D341Med (cell line): ENCODE results near the gene KIF25.
"Not testable (repeated sequence)": the region's sequence is repeated elsewhere in the genome, so short reads cannot be mapped to it uniquely, and the experiment has no call there.

ENCODE experiments used
- DNase-seq: peaks from one replicate; pipeline ENCODE4 v3.0.0; 2012; ENCODE audit warnings: low spot score

KIF25 gene

DNA sequence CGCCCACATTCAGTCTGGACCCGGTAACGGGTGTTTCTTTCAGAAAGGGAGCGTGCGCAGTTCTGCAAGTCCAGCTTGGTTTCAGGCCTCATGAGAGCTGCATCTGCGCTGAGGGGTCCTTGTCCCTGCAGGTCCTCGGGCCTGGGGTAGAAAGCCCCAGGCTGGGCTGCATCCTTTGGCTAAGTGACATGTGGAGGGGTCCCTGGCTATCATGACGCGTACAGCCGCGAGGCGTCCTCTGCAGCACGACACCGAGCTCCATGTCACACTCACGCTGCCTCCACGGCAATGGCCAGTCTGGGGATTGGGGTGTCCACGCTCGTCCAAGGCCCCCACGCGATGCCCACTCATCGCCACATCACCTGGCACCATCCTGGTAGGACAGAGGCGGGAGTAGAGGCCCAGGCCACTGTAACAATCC is 1.7 kb upstream of the KIF25 start:
- DNase-seq: no peak

DNA sequence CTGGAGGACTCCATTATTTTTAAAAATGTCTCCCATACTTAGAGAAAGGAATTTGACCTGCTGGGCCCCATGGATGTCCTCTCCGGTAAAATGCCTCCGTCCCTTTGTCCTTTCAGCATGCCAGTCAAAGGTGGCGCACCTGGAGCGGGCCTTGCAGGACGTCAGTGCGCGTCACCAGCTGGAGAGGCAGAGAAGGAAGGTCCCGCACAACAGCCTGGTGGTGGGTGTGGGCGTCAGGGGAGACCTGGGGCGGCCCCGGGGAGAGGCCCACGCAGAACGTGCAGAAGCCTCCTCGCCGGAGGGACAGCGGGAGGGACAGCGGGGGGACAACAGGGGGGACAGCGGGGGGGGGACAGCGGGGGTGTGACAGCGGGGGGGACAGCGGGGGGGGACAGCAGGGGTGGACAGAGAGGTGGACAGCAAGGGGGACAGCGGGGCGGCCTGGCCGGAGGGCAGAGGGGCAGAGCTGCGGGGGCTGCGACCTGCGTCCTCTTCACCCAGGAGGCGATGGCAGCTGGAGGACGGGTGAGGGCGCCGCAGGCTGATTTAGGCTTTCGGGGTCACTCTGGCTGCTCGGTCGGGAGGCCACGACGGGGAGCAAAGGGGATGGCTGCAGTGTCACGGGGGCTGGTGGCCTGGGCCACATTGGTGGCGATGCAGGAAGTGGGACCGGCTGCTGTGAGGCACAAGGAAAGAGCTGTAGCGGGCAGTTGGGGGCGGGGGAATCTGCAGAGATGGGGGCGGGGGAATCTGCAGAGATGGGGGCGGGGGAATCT is 859 bp upstream of the KIF25 start:
- no peak for DNase-seq

DNA sequence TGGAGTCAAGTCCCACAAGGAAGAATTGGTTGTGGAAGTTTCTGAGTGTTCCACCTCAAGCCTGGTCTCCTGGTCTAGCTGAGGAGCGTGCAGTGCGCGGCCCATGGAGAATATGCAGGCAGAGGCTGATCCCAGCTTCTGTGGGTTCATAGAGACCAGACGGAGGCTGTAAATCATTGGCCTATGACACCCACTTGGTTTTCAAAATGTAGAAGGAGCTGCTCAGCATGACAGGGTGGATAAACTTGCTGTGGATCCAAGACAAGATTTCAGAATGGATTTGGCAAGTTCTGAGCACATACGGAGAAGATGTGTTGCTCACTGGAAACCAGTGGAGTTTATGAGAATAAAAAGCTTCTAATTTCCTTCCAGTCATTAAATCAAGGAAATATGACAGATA is 744 bp downstream of the KIF25 start:
- no peak for DNase-seq

DNA sequence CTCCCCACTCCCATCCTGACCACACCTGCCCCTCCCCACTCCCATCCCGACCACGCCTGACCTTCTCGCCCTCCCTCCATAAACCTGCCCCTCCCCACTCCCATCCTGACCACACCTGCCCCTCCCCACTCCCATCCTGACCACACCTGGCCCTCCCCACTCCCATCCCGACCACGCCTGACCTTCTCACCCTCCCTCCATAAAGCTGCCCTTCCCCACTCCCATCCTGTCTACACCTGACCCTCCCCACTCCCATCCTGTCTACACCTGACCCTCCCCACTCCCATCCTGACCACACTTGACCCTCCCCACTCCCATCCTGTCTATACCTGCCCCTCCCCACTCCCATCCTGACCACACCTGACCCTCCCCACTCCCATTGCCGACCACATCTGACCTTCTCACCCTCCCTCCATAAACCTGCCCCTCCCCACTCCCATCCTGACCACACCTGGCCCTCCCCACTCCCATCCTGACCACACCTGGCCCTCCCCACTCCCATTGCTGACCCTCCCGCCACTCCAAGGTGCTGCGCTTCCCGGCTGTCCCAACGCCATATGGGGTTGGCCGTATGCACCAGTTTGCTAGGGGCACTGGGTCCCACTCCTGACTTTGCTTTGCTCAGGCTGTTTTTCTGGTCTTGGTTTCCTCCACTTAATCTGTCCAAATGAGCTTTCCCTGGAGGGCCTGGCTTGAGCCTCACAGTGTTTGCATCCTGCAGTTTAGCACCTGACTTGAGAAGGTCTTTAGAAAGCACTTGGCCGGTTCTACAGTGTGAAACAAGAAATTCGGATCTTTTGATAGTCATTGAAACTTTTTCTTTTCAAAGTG is 2.9 kb downstream of the KIF25 start:
- no peak for DNase-seq

DNA sequence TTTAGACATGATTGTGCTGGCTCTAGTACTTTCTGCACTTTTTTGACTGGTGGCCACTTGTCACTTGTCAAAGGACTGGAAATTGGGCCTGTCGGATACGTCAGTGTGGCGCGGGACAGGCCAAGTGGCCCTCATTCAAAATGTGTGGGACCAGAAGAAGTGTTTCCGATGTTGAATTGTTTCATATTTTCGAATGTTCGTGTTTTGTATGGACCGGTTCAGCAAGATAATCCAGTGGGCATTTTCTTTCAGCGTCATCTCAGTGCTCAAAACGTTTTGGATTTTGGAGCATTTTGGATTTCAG is 3.5 kb downstream of the KIF25 start:
- no peak for DNase-seq

DNA sequence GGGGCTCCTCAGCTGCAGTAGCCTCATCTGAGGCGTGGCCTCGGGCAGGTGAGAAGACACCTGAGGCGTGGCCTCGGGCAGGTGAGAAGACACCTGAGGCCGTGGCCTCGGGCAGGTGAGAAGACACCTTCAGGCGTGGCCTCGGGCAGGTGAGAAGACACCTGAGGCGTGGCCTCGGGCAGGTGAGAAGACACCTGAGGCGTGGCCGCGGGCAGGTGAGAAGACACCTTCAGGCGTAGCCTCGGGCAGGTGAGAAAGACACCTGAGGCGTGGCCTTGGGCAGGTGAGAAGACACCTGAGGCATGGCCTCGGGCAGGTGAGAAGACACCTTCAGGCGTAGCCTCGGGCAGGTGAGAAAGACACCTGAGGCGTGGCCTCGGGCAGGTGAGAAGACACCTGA is 4.0 kb downstream of the KIF25 start:
- not testable (repeated sequence) for DNase-seq

DNA sequence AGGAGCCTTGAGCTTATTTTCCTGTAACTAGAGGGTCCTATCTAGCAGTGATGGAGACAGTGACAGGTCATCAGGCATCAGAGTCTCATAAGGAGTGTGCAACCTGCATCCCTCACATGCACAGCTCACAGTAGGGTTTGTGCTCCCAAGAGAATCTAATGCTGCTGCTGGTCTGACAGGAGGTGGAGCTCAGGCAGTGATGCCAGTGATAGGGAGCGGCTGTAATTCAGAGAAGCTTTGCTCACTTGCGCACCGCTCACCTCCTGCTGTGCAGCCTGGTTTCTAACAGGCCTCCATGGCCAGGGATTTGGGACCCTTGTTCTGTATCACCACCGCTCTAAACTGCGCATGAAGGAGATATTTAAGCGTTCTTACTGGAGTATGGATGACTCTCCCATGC is 5.3 kb downstream of the KIF25 start:
- DNase-seq: no peak

DNA sequence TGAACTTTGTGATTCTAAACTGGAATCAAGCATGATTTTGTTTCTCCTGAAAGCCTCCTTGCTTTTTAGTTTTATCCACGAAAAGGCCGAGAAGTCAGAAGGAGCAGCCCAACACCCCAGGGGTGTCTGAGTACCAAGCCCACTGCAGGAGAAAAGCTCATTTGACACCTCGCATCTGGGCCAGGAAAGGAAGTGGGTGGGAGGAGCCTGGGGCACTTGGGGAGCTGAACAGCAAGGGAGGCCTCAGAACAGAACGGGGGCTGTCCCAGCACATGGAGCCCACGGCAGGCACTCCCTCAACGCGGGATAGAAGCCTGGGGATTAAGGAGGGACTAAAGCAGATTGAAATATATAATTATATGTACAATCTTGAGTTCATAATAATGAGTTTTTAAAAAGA is 6.6 kb downstream of the KIF25 start:
- no peak for DNase-seq

DNA sequence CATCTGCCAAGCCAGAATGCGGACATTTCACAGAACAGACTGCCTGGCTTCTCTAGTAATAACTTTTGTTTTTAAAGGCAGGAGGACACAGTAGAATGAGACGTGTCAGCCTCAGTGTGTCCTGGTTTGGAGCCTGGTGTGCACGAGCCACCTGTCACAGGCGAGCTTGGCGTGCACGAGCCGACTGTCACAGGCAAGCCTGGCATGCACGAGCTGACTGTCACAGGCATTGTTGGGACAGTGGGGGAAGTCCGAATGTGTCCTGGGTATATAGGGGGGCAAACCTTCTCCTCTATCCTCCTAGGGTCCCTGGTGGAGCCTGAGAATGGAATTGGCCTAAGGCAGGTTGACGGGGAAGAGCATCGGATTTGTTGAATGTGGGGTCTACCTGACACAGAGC is 7.5 kb downstream of the KIF25 start:
- no peak for DNase-seq

DNA sequence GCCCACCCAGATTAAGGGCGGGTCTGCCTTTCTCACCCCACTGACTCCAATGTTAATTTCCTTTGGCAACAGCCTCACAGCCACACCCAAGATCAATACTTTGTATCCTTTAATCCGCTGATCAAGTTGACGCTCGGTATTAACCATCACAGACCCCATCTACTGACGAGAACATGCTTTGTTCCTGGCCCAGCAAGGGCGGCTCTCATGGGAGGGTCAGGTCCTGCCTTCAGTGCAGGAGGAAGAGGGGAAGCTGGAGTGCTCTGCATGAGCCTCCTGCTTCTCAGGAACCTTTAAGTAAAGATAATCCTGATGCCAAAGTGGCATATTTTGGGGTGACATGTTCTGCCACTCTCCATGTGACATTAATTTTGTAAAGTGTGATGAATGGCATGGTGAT is 8.3 kb downstream of the KIF25 start:
- no peak for DNase-seq

DNA sequence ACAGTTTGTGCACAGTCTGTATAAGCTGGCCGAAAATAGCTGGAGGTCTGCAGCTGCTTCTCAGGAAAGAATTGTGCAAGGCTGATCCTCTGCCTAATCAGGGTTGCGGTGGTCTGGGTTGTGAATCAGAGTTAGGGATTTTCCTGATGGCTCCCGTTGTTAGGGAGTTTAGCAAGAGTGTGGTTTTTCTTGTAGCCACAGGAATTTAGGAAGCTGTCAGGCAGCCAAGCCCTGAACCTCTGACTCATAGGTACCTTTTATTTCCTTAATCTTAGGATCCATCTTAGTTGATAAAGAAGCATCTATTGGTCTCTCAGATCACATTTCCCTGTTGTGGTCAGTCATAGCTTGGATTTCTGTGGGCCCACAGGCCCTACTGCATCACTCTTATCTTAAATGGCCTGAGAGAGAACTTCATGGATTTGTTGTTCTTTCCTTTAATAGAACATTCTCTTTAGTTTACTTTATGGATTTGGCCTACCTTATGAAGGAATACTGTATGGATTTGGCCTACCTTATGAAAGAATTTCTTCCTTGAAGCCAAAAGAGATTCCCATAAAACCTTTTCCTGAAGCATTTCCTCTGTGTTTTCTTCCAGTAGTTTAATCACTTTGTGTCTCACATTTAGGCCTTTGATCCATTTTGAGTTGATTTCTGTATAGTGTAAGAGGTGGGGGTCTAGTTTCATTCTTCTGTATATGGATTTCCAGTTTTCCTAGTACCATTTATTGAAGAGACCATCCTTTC is 10.3 kb downstream of the KIF25 start:
- DNase-seq: no peak

DNA sequence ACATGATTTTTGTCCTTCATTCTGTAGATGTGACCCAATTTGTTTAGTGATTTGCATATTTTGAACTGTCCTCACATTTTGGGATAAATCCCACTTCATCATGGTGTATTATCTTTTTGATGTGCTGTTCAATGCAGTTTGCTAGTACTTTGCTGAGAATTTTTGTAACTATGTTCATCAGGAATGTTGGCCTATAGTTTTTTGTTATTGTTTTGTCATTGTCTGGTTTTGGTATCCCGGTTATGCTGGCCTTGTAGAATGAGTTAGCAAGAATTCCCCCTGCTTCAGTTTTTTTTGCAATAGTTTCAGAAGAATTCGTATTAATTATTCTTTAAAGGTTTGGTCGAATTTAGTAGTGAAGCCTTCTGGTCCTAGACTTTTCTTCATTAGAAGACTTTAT is 11.9 kb downstream of the KIF25 start:
- no peak for DNase-seq

DNA sequence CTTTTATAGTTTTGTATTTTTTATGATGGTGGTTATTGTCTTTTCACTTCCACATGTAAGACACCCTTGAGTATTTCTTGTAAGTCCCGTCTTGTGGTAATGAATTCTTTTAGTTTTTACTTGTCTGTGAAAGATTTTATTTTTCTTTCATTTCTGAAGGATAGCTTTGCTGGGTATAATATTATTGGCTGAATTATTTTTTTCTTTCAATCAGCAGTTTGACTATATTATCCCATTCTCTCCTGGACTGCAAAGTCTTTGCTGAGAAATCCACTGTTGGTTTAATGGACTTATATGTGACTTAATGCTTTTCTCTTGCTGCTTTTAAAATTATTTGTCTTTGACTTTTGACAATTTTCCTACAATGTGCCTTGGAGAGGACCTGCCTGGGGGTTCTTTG is 13.8 kb downstream of the KIF25 start:
- DNase-seq: no peak

DNA sequence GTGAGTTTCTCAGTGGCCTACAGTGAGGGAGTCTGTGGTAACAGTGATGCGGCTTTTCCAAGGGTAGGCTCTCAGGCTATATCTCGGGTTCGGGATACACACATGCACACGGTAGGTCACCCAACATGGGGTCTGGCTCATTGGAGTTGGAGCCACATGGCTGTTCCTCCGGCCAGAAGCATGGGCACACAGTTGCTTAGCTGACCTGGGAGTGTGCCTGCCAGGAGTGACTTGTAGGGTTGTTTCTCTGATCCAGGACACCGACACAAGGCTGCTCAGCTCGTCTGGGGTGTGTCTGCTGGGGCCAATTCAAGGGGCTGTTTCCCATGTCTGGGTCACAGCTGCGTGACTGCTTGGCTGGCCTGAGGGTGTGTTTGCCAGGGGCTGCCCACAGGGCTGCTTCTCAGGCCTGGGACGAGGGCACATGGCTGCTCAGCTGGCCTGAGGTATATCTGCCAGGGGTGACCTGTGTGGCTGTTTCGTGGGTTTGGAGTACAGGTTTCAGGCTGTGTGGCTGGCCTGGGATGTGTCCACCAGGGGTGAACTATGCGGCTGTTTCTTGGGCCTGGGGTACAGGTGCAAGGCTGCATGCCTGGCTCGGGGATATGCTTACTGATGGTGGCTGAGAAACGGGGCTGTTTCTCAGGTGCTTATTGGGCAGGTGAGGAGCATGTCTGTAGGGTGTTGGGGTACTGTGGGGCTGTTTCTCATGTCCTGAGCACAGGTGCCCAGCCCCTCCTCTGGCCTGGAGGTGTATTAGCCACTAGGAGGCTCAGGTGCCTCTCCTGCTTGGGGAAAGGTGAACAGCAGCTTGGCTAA is 15.2 kb downstream of the KIF25 start:
- no peak for DNase-seq

DNA sequence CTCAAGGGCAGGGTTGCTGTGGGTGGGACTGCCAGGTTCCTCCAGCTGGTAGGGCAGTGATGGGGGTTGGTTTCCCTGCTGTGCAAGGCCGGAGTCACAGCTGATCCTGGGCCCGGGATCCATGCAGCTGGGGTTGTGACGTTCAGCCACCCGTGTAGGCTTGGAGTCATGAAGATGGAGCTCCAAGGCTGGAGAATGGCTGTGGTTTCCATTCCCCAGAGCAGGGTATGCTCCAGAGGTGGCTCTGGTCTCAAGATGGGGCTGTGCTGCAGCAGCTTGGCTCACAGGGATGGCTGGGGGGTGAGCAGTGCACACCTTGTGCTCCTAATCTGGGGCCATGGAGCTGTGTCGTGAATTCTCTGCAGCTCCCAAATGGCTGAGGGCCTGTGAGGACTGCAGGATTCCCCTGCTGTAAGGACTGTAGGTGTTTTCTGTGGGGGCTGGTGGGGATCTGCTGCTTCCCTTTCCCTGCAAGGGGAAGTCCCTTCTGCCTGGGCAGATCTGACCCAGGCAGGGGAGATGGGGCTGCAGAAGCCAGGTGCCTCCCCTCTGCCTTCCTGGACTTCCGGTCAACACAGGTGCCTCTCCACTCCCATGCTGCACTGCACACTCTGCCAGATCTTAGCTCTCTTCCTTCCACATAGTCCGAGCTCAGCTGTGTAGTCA is 15.9 kb downstream of the KIF25 start:
- no peak for DNase-seq

DNA sequence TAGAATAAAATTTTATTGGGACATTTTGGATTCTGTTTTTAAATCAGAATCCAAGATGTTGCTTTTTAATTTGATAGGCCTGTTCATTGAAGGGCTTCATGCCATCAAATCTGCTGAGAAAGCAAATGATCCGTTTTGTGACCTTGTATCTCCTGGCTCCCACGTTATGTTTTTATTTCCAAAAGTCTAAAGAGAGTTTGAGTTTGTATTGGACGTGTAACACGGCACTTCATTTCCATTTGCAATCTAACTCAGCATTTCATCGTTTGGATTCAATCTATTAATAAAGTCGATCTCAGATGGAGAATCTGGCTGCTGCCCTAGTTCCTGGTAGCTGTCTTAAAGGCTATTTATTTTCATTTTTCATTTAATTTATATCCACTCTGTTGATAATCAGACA is 17.0 kb downstream of the KIF25 start:
- DNase-seq: no peak

DNA sequence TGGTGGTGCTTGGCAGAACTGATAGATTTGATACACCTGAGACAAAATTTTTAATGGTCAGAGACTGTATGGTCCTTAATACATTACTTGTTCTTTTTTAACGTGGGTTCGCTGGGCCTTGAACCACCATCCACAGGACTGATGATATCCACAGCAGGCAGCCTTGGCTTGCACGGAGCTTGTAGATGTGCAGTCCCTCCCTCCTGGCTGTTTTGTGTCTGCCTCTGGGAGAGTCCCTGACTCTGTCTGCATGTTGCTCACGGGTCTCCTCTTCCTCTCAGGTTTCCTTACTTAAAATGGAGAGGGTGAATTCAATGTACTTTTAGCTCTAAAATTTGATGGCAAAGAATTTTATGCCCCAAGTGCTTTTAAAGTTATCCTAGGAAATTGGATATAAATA is 17.5 kb downstream of the KIF25 start:
- no peak for DNase-seq

DNA sequence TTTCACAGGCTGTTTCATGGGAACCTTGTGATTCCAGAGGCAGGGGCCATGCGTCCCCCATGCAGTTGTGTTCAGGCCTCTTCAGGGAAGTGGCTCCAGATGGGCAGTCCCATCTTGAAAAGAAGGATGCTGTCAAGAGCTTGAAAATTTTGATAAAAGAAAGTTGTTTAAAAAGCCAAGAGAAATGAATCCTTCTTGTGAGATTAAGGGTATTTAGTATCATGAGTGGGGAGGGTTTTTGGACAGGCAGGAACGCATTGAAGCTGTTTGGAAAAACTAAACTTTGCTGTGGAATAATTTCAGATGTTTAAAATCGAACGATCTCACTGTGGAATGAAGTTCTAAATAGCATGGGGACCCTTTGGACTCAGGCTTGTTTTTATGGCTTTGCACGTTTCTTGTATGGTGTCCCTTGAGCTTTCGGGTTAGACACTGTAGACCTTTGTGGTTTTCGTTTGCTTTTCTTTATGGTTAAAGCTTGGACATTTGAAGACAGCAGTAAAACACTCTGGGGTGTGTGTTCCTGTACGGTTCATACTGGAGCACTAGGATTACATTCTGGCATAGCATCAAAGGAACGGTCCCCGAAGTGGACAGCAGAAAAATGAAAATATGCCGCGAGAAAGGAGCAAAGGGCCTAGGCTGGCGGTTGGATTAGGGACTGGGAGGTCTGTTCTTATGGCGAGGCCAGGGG is 18.2 kb downstream of the KIF25 start:
- no peak for DNase-seq

DNA sequence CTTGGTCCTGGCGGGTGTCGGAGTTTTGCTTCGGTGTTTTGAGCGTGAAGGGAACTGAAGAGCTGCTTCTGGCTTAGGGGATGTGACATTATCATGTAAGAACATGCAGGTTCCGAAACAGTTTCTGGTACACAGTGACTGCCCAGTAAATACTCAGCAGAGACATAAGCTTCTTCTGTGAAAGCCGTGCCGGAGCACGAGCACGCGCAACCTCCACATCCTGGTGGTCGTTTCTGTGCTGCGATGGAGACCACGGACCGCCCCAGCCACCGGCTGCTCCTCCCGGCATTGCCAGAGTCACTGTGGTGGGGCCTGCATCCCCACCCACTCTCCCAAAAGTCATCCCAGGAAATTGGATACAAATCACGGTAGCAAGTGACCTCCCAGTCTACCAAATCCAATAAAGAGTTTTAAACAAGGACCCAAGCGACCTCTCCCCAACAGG is 18.7 kb downstream of the KIF25 start:
- DNase-seq: no peak

DNA sequence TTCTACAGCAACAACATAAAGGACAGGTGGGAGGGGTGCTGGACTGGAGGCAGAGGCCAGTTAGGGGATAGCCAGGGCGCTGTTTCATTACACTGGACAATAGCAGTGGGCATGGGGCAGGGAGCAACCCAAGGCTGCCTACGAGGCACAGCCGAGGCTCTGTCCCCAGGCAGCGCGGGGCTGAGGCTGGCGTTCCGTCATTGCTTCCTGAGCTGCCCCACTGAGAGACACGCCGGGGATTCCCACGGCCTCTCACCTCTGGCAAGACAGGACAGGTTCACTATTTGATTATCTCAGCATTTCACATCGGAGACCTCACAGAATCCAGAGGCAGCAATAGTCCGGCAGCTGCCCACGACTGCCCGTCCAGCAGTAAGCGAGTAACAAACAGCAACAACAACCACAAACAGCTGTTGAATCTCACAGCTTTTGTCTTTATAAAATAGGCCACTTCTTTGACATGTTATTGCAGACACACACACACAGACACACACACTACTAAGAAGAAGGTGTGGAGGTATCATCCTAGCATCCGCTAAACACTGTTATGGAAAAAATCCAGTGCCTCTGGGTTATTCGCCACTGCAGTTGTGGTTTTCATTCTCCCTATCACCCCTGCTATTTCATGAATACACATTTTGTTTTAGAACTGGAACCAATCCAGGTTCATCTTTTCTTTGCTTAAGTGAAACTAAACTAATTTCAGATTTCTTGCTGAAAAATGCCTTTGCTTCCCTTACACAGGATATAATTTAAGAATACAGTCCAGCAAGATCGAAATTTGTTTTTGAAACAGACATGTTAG is 19.5 kb downstream of the KIF25 start:
- no peak for DNase-seq
